ENCODE data around the gene GMEB1.
"Not testable (repeated sequence)": the region's sequence is repeated elsewhere in the genome, so short reads cannot be mapped to it uniquely, and the experiment has no call there.

GMEB1 gene

DNA sequence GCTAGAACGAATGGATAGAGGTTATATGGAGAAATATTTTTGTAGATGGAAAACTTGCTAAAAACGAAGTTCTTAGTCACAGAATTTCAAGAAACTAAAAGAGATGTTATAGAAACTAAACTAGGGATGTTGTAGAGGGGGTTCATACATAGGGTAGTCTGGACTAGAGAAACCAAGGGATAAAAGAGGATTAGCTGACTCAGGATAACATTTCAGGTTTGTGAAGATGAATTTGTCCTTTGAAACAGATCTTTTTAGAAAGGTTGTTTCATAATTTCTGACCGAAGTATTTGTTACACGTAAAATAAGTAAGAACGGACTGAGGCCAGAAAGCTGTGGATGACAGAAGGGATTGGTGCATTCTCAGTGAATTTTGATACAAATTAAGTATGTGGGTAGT is 81.7 kb downstream of the GMEB1 start:
- H3K4me1 ChIP-seq (ENCODE audit: insufficient read depth, low read length, poor library complexity, severe bottlenecking): peaks cover 63% of the 10 kb centered on the region
- H3K9ac ChIP-seq (ENCODE audit: low read depth, low read length, poor library complexity, severe bottlenecking): no peak overlapping the region
- peaks cover 98% of the 10 kb centered on the region for H4K20me1 ChIP-seq (ENCODE audit: insufficient read depth, low read length, poor library complexity, severe bottlenecking)
- H3K27me3 ChIP-seq (ENCODE audit: insufficient read depth, low read length, poor library complexity, severe bottlenecking): no peaks in the 10 kb centered on the region
- no peaks in the 10 kb centered on the region for H3K9me3 ChIP-seq (ENCODE audit: insufficient read depth, low read depth, low read length)
- H3K36me3 ChIP-seq (ENCODE audit: insufficient read depth, low read length): peaks cover 23% of the 10 kb centered on the region; the same call in 1 of the 2 replicates
- H3K79me2 ChIP-seq (ENCODE audit: insufficient read depth, low read length): peaks cover 100% of the 10 kb centered on the region
- no peaks in the 10 kb centered on the region for H3K9me2 ChIP-seq (replicated peaks; ENCODE audit: low read depth, low read length)
- H3K4me3 ChIP-seq (ENCODE audit: low read length, poor library complexity, severe bottlenecking): peak overlapping the region; percentile 60
- TF ChIP-seq EZH2phosphoT487 (IDR thresholded peaks at IDR 0.05; ENCODE audit: borderline replicate concordance): no peak
- TF ChIP-seq, protein P1, sequence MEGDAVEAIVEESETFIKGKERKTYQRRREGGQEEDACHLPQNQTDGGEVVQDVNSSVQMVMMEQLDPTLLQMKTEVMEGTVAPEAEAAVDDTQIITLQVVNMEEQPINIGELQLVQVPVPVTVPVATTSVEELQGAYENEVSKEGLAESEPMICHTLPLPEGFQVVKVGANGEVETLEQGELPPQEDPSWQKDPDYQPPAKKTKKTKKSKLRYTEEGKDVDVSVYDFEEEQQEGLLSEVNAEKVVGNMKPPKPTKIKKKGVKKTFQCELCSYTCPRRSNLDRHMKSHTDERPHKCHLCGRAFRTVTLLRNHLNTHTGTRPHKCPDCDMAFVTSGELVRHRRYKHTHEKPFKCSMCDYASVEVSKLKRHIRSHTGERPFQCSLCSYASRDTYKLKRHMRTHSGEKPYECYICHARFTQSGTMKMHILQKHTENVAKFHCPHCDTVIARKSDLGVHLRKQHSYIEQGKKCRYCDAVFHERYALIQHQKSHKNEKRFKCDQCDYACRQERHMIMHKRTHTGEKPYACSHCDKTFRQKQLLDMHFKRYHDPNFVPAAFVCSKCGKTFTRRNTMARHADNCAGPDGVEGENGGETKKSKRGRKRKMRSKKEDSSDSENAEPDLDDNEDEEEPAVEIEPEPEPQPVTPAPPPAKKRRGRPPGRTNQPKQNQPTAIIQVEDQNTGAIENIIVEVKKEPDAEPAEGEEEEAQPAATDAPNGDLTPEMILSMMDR (conservative IDR thresholded peaks at IDR 0.05; ENCODE audit: low read length): no peak
- no peak overlapping the region for H2AFZ ChIP-seq (ENCODE audit: low read length)
- H3F3A ChIP-seq (ENCODE audit: low read depth): no peaks in the 10 kb centered on the region
- peak overlapping the region; percentile 73 for H3K4me2 ChIP-seq (ENCODE audit: low read depth, low read length, poor library complexity, severe bottlenecking)

DNA sequence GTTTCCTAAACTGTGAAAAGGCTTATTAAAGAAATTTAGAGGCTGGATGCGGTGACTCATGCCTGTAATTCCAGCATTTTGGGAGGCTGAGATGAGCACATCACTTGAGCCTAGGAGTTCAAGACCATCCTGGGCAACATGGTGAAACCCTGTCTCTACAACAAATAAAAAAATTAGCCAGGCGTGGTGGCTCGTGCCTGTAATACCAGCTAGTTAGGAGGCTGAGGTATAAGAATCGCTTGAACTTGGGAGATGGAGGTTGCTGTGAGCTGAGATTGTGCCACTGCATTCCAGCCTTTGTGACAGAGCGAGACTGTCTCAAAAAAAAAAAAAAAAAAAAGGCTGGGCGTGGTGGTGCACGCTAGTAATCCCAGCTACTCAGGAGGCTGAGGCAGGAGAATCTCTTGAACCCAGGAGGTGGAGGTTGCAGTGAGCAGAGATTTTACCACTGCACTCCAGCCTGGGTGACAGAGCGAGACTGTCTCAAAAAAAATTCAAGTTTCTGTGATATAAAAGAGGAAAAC is 82.2 kb downstream of the GMEB1 start:
- Histone ChIP-seq H3K36me3 (ENCODE audit: insufficient read depth, low read length) (peaks cover 23% of the 10 kb centered on the region; the same call in 1 of the 2 replicates), H4K20me1 (ENCODE audit: insufficient read depth, low read length, poor library complexity, severe bottlenecking) (peaks cover 98% of the 10 kb centered on the region), H3K4me2 (ENCODE audit: low read depth, low read length, poor library complexity, severe bottlenecking) (peak overlapping the region; percentile 73)

DNA sequence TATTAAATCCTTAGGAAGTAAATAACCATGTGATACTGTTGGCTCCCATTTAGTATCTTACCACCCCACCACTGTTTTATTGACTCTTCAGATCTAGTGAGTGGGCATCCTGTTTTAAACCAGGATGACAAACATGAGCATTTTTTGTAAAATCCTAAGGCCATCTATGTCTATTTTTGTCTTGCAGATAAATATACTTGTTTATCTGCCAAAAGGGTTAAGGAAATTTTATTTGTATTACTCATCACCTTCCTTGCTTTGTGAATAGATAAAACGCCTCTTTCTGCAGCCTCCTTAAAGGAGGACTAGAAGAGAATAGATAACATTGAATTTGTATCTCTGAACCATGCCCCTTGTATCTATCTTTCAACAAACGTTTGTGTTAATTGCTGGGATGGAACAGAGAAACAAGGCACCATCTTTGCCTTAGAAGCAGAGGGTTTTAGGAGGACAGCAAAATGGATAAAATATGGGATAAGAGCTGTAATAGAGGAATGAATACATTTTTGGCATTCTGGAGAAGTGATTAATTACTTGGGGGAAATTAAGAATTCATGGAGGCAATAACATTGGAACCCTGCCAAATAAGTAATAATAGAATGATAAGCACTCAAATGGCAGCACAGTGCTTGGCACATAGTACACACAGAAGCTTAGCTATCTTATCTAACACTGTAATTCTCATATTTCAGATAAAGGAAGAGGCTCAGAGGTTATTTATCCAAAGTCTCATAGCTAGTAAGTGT is 82.9 kb downstream of the GMEB1 start:
- H3K4me1 ChIP-seq (ENCODE audit: insufficient read depth, low read length, poor library complexity, severe bottlenecking): peaks cover 67% of the 10 kb centered on the region
- H4K20me1 ChIP-seq (ENCODE audit: insufficient read depth, low read length, poor library complexity, severe bottlenecking): peaks cover 98% of the 10 kb centered on the region
- H2AFZ ChIP-seq (ENCODE audit: low read length): no peak overlapping the region
- H3K36me3 ChIP-seq (ENCODE audit: insufficient read depth, low read length): peaks cover 29% of the 10 kb centered on the region; the same call in 1 of the 2 replicates
- H3K9me2 ChIP-seq (replicated peaks; ENCODE audit: low read depth, low read length): no peaks in the 10 kb centered on the region
- H3K9ac ChIP-seq (ENCODE audit: low read depth, low read length, poor library complexity, severe bottlenecking): no peak overlapping the region
- H3K9me3 ChIP-seq (ENCODE audit: insufficient read depth, low read depth, low read length): no peaks in the 10 kb centered on the region
- no peak for TF ChIP-seq EZH2phosphoT487 (IDR thresholded peaks at IDR 0.05; ENCODE audit: borderline replicate concordance)
- TF ChIP-seq, protein P1 (conservative IDR thresholded peaks at IDR 0.05; ENCODE audit: low read length): no peak
- no peaks in the 10 kb centered on the region for H3F3A ChIP-seq (ENCODE audit: low read depth)
- H3K4me2 ChIP-seq (ENCODE audit: low read depth, low read length, poor library complexity, severe bottlenecking): peak overlapping the region; percentile 73
- H3K4me3 ChIP-seq (ENCODE audit: low read length, poor library complexity, severe bottlenecking): peak overlapping the region; percentile 60
- no peaks in the 10 kb centered on the region for H3K27me3 ChIP-seq (ENCODE audit: insufficient read depth, low read length, poor library complexity, severe bottlenecking)
- peaks cover 100% of the 10 kb centered on the region for H3K79me2 ChIP-seq (ENCODE audit: insufficient read depth, low read length)

More for the DNA sequence above, 82.2 kb downstream of the GMEB1 start:
- Histone ChIP-seq H3K4me3 (ENCODE audit: low read length, poor library complexity, severe bottlenecking) (peak overlapping the region; percentile 60), H3K4me1 (ENCODE audit: insufficient read depth, low read length, poor library complexity, severe bottlenecking) (peaks cover 67% of the 10 kb centered on the region), H3K79me2 (ENCODE audit: insufficient read depth, low read length) (peaks cover 100% of the 10 kb centered on the region)
- not testable (repeated sequence) for H3K9ac ChIP-seq (ENCODE audit: low read depth, low read length, poor library complexity, severe bottlenecking); H2AFZ ChIP-seq (ENCODE audit: low read length); H3K9me2 ChIP-seq (replicated peaks; ENCODE audit: low read depth, low read length); H3K27me3 ChIP-seq (ENCODE audit: insufficient read depth, low read length, poor library complexity, severe bottlenecking); H3F3A ChIP-seq (ENCODE audit: low read depth); H3K9me3 ChIP-seq (ENCODE audit: insufficient read depth, low read depth, low read length)
